T-helper 1 cell treated with Interleukin-12 subunit alpha and Interleukin-12 subunit beta and Interleukin-4 antibody, amounts not matched to agents 30 ng/mL and 1 ng/mL, for 36 hours (primary cell): ENCODE measurements around the gene SERPINB6. TPM values are rescaled to one million over a fixed set of nuclear protein-coding genes. Genes with fewer than 3 reads are reported as not detected.
"Not testable (repeated sequence)": the region's sequence is repeated elsewhere in the genome, so short reads cannot be mapped to it uniquely, and the experiment has no call there.

ENCODE experiments used
- intact Hi-C: fragments of 100-400 bp; cut with micrococcal nuclease; formaldehyde crosslinking; loops from one replicate; pipeline ENCODE4 v1.15.1; 2024
- total RNA-seq: library from RNA; stranded (reverse); gene quantifications from 2 replicates; pipeline ENCODE4 v1.2.3, GENCODE V29; 2022

Gene SERPINB6
- total RNA-seq, 1 donor from 2014 or later = 17.5 TPM

GRCh38 chr6:2917801-2918445, 53.4 kb downstream of the SERPINB6 start:
- intact Hi-C loops = no loop called here

- intact Hi-C loops = no loop called here
Observed at GRCh38 chr6:2917065-2917464, 54.3 kb downstream of the SERPINB6 start.

GRCh38 chr6:2916158-2916925, 55.0 kb downstream of the SERPINB6 start:
- intact Hi-C loops = no loop called here

GRCh38 chr6:2915150-2915549, 56.2 kb downstream of the SERPINB6 start:
- intact Hi-C loops = no loop called here

GRCh38 chr6:2914318-2914660, 57.1 kb downstream of the SERPINB6 start:
- intact Hi-C loops = no loop called here

GRCh38 chr6:2913621-2914317, 57.6 kb downstream of the SERPINB6 start:
- intact Hi-C loops = no loop called here

- intact Hi-C loops = loop anchor here (1.0 to 2.0 kb wide), 5 partner anchors 21 to 120 kb away; partner anchors contain the start of gene SERPINB1
Observed at GRCh38 chr6:2911171-2911570, 60.2 kb downstream of the SERPINB6 start.

GRCh38 chr6:2909718-2910117, 61.6 kb downstream of the SERPINB6 start:
- intact Hi-C loops = loop anchor here (2.0 kb wide), 1 partner anchor 29 kb away; no protein-coding TSS in a partner anchor

- intact Hi-C loops = not testable (repeated sequence)
Observed at GRCh38 chr6:2909051-2909606, 62.2 kb downstream of the SERPINB6 start.

GRCh38 chr6:2908516-2908915, 62.9 kb downstream of the SERPINB6 start:
- intact Hi-C loops = not testable (repeated sequence)

GRCh38 chr6:2903411-2904185, 67.8 kb downstream of the SERPINB6 start:
- intact Hi-C loops = loop anchor here (2.0 kb wide), 3 partner anchors 23 to 57 kb away; no protein-coding TSS in a partner anchor

- intact Hi-C loops = loop anchor here (1.0 to 2.0 kb wide), 4 partner anchors 21 to 55 kb away; no protein-coding TSS in a partner anchor
Observed at GRCh38 chr6:2901645-2902502, 69.5 kb downstream of the SERPINB6 start.

- intact Hi-C loops = no loop called here
Observed at GRCh38 chr6:2900821-2901644, 70.3 kb downstream of the SERPINB6 start.

- intact Hi-C loops = no loop called here
Observed at GRCh38 chr6:2900221-2900807, 71.1 kb downstream of the SERPINB6 start.

GRCh38 chr6:2899596-2899995, 71.8 kb downstream of the SERPINB6 start:
- intact Hi-C loops = no loop called here
